IPS-18a (cell line): Measurements from ENCODE around the gene SASH3.
"Not testable (repeated sequence)": the region's sequence is repeated elsewhere in the genome, so short reads cannot be mapped to it uniquely, and the experiment has no call there.

Source experiments
- H3K27ac ChIP-seq: one replicate; pipeline ENCODE4 v1.5.1; 2013; ENCODE audit warnings: low read length
- H3K27me3 ChIP-seq: one replicate; pipeline ENCODE4 v1.6.1; 2013; ENCODE audit warnings: mild to moderate bottlenecking, low read length; ENCODE audit not compliant: control insufficient read depth, insufficient read depth
- H3K36me3 ChIP-seq: one replicate; pipeline ENCODE4 v1.6.1; 2013; ENCODE audit warnings: low read depth, low read length; ENCODE audit not compliant: control insufficient read depth
- H3K4me1 ChIP-seq: one replicate; pipeline ENCODE4 v1.6.1; 2013; ENCODE audit warnings: low read depth, low read length; ENCODE audit not compliant: control insufficient read depth
- H3K4me3 ChIP-seq: one replicate; pipeline ENCODE4 v1.5.1; 2013; ENCODE audit warnings: low read length
- H3K9ac ChIP-seq: one replicate; pipeline ENCODE4 v1.6.1; 2013; ENCODE audit warnings: mild to moderate bottlenecking, low read length, moderate library complexity
- H3K9me3 ChIP-seq: one replicate; pipeline ENCODE4 v1.6.1; 2013; ENCODE audit warnings: low read depth, low read length; ENCODE audit not compliant: control insufficient read depth

The SASH3 gene

DNA sequence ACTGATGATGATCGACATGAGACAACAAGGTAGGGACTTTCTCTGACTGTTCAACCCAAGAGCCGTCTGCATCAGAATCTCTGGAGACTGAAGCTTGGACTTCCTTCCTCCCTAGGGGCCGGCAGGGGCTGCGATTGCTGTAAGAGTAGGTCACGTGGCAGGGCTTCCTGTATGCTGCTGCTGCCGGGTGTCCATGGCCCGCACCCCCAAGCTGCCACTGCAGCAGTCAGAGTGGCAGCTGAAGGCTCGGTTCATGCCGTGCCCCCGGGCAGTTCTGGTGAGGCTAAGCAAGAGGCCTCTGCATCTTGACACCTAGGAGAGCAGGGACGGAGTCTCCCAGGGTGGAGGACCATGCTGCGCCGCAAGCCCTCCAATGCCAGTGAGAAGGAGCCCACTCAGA, at the start of gene SASH3:
TSS of gene SASH3 (plus strand) at position 203 of the 400 bp plus-strand sequence. CDS start at position 352, 149 bp downstream.
- Histone ChIP-seq H3K27me3 (no peaks in the 10 kb centered on the region), H3K36me3 (no peaks in the 10 kb centered on the region), H3K4me3 (no peak within 1 kb of the TSS), H3K9ac (no peak within 1 kb of the TSS), H3K27ac (no peak within 1 kb of the TSS), H3K4me1 (no peaks in the 10 kb centered on the region), H3K9me3 (peaks cover 13% of the 10 kb centered on the region)

DNA sequence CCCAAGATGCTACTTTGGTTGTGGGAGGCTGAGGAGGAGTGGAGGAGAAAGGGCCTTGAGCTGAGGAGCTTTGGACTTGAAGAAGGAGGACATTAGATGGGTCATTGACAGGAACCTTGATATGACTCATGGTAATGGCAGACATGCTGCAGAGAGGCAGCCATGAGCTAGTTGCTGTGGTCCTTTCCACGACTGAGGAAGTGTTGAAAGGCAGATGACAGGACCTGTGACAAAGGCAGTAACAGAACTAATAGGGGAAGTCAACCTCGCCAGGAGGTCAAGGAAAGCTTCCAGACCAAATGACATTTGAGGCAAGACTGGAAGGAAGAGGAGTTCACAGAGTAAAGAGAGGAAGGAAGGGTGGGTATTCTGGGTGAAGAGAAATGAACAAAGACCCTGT, 48.5 kb upstream of the SASH3 start:
- Histone ChIP-seq H3K27ac (no peak overlapping the region), H3K4me1 (no peaks in the 10 kb centered on the region), H3K9ac (no peak overlapping the region), H3K4me3 (no peak overlapping the region), H3K27me3 (no peaks in the 10 kb centered on the region), H3K9me3 (peaks cover 9% of the 10 kb centered on the region), H3K36me3 (no peaks in the 10 kb centered on the region)

DNA sequence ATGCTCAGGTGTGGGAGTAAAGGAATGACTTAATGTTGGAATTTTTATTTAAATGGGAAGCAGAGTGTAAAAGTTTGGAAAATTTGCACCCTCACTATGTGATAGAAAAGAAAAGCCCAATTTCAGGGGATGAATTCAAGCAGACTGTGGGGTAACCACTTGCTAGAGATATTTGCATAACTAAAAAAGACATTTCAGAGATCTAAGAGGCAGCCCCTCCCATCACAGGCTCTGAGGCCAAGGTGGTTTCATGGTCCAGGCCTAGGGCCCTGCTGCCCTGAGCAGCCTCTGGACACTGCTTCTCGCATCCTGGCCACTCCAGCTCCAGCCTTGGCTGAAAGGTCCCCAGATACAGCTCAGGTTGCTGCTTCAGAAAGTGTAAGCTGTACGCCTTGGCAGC, 46.9 kb upstream of the SASH3 start:
- Histone ChIP-seq H3K27ac (no peak overlapping the region), H3K4me3 (no peak overlapping the region), H3K36me3 (no peaks in the 10 kb centered on the region), H3K9ac (no peak overlapping the region), H3K27me3 (no peaks in the 10 kb centered on the region), H3K4me1 (no peaks in the 10 kb centered on the region), H3K9me3 (peaks cover 9% of the 10 kb centered on the region)

DNA sequence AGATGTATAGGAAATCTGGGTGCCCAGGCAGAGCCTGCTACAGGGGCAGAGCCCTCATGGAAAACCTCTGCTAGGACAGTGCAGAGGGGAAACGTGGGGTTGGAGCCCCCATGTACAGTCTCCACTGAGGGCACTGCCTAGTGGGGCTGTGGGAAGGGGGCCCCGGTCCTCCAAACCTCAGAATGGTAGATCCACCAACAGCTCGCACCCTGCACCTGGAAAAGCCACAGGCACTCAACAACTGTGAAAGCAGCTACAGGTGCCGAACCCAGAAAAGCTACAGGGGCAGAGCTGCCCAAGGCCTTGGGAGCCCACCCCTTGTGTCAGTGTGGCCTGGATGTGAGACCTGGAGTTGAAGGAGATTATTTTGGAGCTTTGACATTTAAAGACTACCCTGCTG, 46.4 kb upstream of the SASH3 start:
- Histone ChIP-seq H3K9me3 (peaks cover 9% of the 10 kb centered on the region), H3K9ac (no peak overlapping the region), H3K27me3 (no peaks in the 10 kb centered on the region), H3K4me1 (no peaks in the 10 kb centered on the region), H3K36me3 (no peaks in the 10 kb centered on the region), H3K27ac (no peak overlapping the region), H3K4me3 (no peak overlapping the region)

DNA sequence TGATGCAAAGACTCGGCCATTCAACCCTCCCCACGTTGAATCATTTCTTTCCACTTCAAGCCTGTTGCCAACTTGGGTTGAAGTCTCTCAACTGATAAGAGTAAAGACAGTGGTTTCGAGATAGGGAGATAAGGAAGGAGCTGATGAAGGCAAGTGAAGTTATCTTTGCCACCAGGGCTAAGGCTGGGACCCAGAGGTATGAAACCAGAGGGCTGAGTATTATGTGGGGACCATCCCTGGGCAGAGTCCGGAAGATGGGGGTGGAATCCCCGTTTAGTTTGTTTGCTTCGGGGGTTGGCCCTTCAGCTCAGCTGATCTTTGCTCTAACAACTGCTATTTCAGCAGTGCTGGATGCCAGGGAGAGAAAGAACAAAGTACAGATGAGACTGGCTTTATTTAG, 43.3 kb upstream of the SASH3 start:
- no peaks in the 10 kb centered on the region for H3K36me3 ChIP-seq
- H3K9me3 ChIP-seq: no peaks in the 10 kb centered on the region
- no peaks in the 10 kb centered on the region for H3K27me3 ChIP-seq
- H3K4me3 ChIP-seq: no peak overlapping the region
- no peaks in the 10 kb centered on the region for H3K4me1 ChIP-seq
- H3K27ac ChIP-seq: no peak overlapping the region
- no peak overlapping the region for H3K9ac ChIP-seq

DNA sequence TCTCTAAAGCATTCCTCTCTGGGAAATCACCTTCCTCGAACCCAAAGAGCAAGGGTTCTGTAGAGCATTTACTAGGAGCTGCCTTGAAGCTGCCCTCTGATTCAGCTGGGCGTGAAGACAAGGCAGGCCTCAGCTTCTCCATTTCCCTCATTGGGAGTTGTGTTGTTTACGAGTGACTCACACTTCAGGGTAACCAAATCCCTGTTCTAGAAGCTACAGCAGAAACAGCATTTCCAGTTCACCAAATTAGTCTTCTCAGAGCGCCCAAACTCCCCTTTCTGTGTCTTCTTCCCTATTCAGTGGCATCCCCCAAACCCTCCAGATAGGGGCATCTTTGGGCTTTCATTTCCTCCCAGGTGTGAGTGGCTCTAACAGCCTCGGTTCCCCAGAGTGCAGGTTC, 41.8 kb upstream of the SASH3 start:
- Histone ChIP-seq H3K27me3 (no peaks in the 10 kb centered on the region), H3K36me3 (no peaks in the 10 kb centered on the region), H3K4me1 (no peaks in the 10 kb centered on the region), H3K9ac (no peak overlapping the region), H3K27ac (no peak overlapping the region), H3K4me3 (no peak overlapping the region), H3K9me3 (no peaks in the 10 kb centered on the region)

DNA sequence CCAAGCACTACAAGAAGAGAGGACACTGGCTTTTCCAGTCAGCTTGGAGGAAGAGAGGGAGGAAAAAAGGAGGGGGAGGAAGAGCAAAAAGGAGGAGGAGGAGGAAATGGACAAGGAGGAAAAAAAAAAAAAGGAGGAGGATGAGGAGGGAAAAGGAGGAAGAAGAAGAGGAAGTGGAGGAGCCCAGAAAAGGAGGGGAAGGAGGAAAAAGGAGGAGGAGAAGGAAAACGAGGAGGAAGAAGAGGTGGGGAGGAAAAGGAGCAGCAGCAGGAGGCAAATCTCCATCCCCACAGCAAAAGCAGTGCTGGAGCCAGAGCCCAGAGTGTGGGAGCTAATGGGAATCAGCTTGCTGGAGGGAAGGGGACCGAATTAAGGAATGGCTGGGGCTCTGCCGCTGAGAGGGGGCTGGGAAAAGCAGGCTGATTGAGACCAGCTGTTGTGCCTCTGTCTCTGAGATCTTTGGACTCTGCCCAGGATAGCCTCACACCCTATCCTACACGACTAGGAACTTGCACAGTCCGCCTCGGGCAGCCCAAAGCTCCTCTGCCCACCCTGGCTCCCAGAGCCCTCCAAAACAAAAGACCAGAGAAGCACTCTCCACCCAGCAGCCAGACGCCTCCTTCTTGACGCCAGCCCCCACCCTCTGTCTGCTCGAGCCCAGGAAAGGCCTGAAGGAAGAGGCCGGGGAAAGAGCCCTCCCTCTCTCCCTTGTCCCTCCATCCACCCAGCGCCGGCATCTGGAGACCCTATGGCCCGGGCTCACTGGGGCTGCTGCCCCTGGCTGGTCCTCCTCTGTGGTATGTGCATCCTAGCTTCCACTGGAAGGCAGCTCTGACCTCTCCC, 41.1 kb upstream of the SASH3 start, which contains the start of gene XPNPEP2:
TSS of gene XPNPEP2 (plus strand) at position 514 of the 843 bp plus-strand sequence. CDS start at position 749, 235 bp downstream.
- Histone ChIP-seq H3K36me3 (no peaks in the 10 kb centered on the region), H3K9me3 (peaks cover 4% of the 10 kb centered on the region), H3K27me3 (no peaks in the 10 kb centered on the region), H3K4me1 (no peaks in the 10 kb centered on the region), H3K27ac (no peak within 1 kb of the TSS), H3K4me3 (no peak within 1 kb of the TSS), H3K9ac (no peak within 1 kb of the TSS)

DNA sequence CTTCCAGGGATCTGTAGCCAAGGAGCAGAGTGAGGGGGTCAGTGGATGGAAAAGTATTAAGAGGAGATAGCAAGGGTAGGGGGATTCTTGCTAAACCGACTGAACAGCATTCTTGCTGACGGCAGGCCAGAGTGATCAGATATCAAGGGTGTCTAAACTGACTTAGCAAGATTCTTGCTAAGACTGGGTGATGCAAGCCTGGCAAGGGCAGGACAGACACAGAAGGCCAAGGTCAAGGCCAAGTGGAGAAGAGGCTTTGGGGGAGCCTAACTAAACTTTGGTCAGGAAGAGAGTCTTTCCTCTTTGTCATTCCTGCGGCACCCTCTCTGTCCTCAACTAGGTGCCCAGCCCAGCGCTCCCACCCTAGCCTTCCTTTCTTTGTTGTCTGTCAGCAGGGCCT, 40.2 kb upstream of the SASH3 start:
- Histone ChIP-seq H3K9ac (no peak overlapping the region), H3K4me3 (no peak overlapping the region), H3K27me3 (no peaks in the 10 kb centered on the region), H3K9me3 (peaks cover 4% of the 10 kb centered on the region), H3K27ac (no peak overlapping the region), H3K36me3 (no peaks in the 10 kb centered on the region), H3K4me1 (no peaks in the 10 kb centered on the region)

DNA sequence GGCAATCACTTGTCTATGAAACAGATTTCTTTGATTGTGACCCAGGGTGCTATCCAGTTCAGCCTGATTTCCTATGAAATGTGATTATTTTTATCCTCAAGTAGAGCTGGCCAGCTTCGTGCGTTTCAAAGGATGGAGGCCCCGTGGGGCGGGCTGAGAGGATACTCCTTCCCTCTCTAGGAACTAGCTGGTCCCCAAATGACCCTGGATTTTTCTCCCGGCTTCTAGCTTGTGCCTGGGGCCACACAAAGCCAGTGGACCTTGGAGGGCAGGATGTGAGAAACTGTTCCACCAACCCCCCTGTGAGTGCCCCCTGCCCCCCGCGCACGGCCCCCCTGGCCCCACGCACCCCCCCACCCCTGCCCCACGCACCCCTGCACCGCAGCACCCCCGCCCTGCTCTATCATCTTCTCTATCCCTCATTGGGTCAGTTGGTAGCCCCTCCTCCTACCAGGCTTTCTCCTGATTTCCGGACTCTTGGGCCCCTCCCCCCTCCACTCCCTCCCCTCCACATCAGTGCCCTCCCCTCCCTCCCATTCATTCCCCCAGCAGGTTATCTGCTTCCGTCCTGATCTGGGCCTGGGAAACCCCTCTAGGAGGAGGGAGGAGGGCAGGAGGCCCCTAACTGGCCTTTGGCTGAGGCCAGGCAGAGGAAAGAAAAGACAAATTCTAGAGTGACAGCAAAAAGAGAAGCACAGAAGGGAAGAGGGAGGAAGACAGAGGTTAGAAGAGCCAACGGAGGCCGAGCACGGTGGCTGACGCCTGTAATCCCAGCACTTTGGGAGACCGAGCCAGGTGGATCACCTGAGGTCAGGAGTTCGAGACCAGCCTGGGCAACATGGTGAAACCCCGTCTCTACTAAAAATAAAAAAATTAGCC, 37.6 kb upstream of the SASH3 start:
- Histone ChIP-seq H3K9me3 (peaks cover 4% of the 10 kb centered on the region), H3K27me3 (no peaks in the 10 kb centered on the region), H3K4me1 (no peaks in the 10 kb centered on the region), H3K9ac (no peak overlapping the region), H3K27ac (no peak overlapping the region), H3K4me3 (no peak overlapping the region), H3K36me3 (no peaks in the 10 kb centered on the region)

DNA sequence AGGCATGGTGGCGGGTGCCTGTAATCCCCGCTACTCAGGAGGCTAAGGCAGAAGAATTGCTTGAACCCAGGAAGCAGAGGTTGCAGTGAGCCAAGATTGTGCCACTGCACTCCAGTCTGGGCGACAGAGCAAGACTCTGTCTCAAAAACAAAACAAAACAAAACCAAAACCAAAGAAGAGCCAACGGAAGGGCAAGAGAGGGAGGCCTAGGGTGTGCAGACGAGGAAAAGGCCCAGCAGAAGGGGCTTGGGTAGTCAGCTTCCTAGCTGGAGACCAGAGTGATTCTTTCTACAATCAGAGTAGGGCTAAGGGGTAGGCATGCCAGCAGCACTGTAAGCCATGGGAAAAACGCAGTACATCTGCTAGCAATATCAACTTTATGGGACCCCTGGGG, 37.0 kb upstream of the SASH3 start:
- H3K9me3 ChIP-seq, H3K4me3 ChIP-seq, H3K9ac ChIP-seq, H3K36me3 ChIP-seq, H3K27me3 ChIP-seq, H3K27ac ChIP-seq, H3K4me1 ChIP-seq: not testable (repeated sequence)

DNA sequence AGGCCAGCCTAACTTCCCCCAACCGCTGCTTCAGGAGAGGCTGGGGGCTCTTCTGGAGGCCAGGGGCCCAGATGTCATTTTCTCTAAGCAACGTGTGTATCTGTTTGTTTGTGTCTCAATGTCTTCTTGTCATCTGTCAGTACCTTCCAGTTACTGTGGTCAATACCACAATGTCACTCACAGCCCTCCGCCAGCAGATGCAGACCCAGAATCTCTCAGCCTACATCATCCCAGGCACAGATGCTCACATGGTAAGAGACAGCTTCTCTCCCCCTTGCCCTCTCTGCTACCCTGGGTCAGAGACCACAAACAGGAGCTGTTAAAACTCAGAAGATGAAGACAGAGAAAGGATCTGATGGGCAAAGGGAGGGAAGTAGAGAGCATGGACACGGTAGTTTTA, 35.9 kb upstream of the SASH3 start:
- no peaks in the 10 kb centered on the region for H3K4me1 ChIP-seq
- no peaks in the 10 kb centered on the region for H3K27me3 ChIP-seq
- no peak overlapping the region for H3K9ac ChIP-seq
- H3K27ac ChIP-seq: no peak overlapping the region
- peaks cover 4% of the 10 kb centered on the region for H3K9me3 ChIP-seq
- no peaks in the 10 kb centered on the region for H3K36me3 ChIP-seq
- H3K4me3 ChIP-seq: no peak overlapping the region
